Prostate gland (tissue), 2 donors: ENCODE results near the gene SHANK1. TPM values are rescaled to one million over a fixed set of nuclear protein-coding genes. Genes with fewer than 3 reads are reported as not detected.

Source experiments
- DNase-seq: peaks from one replicate; pipeline ENCODE4 v3.0.0-alpha.2; 2019; ENCODE audit warnings: low spot score
- H3K27ac ChIP-seq, 2 donors: fragments of 200-600 bp; sonication (generic); 2 replicates each; pipeline ENCODE4 v1.5.1; 2017 to 2019
- H3K27me3 ChIP-seq: fragments of 200-600 bp; sonication (generic); replicated peaks from 2 replicates; pipeline ENCODE4 v1.5.1; 2019; ENCODE audit not compliant: insufficient read depth
- H3K36me3 ChIP-seq, 2 donors: fragments of 200-600 bp; sonication (generic); 1 replicate in 1 of 2; 2 replicates in 1 of 2; pipeline versions ENCODE4 v1.5.1 to v1.8.1; 2017 to 2019
- H3K4me1 ChIP-seq: fragments of 200-600 bp; sonication (generic); replicated peaks from 2 replicates; pipeline ENCODE4 v1.5.1; 2019
- H3K4me3 ChIP-seq, 2 donors: fragments of 200-600 bp; sonication (generic); 2 replicates each; pipeline ENCODE4 v1.5.1; 2017 to 2019
- H3K9me3 ChIP-seq: fragments of 200-600 bp; sonication (generic); 2 replicates; pipeline ENCODE4 v1.5.1; 2017
- CTCF ChIP-seq, 4 experiments: fragments of 200-600 bp in 2 of 4; fragments of 450-650 bp in 2 of 4; sonication (generic) in 2 of 4; IDR thresholded peaks; 1 replicate in 3 of 4; 2 replicates in 1 of 4; pipeline ENCODE4 v1.5.1; 2016 to 2019; ENCODE audit warnings: antibody characterized with exemption in 4 of 4, mild to moderate bottlenecking in 2 of 4, moderate library complexity in 2 of 4
- POLR2A ChIP-seq: fragments of 450-650 bp; IDR thresholded peaks from one replicate; pipeline ENCODE4 v1.6.1; 2016; ENCODE audit warnings: antibody characterized with exemption, mild to moderate bottlenecking
- POLR2AphosphoS5 ChIP-seq: sonication (generic); formaldehyde crosslinking; IDR thresholded peaks from one replicate; pipeline ENCODE4 v1.6.1; 2017; ENCODE audit warnings: antibody characterized with exemption
- WGBS: methylation state at CpG from one replicate; pipeline ENCODE4 v1.1.5; 2018; 5-methylcytosine and 5-hydroxymethylcytosine counted together
- intact Hi-C: fragments of 100-400 bp; cut with DNase I; formaldehyde crosslinking; loops from one replicate; pipeline ENCODE4 v1.14.2; 2022
- total RNA-seq, 2 donors: library from RNA; depleted of rRNA; stranded (reverse); fragments of >200 nt; gene quantifications; one replicate each; pipeline ENCODE4 v1.1.0, GENCODE V29; 2016

Gene SHANK1
- total RNA-seq, 2 donors from 2014 or later, result 0.91 to 2.3 TPM

GRCh38 chr19:50645107-50645506 is 74.5 kb downstream of the SHANK1 start:
- Histone ChIP-seq H3K36me3 (no peaks in the 10 kb centered on the region), H3K9me3 (no peaks in the 10 kb centered on the region), H3K27me3 (no peaks in the 10 kb centered on the region), H3K4me3 (no peak overlapping the region), H3K4me1 (no peaks in the 10 kb centered on the region), H3K27ac (no peak overlapping the region)
- TF ChIP-seq CTCF (IDR thresholded peaks at IDR 0.05) (no peak), POLR2AphosphoS5 (no peak), POLR2A (no peak)
- DNase-seq, result no peak
- 83% methylated on average over 6 of the region's 6 CpGs for WGBS
- intact Hi-C loops, result no loop called here

- DNase-seq, result no peak
- Histone ChIP-seq H3K4me1 (no peaks in the 10 kb centered on the region), H3K27me3 (no peaks in the 10 kb centered on the region), H3K36me3 (no peaks in the 10 kb centered on the region), H3K27ac (no peak overlapping the region), H3K9me3 (no peaks in the 10 kb centered on the region), H3K4me3 (no peak overlapping the region)
- intact Hi-C loops, result no loop called here
- 44% methylated on average over 1 of the region's 1 CpG for WGBS
- TF ChIP-seq CTCF (IDR thresholded peaks at IDR 0.05), result no peak
- TF ChIP-seq POLR2A, result no peak
- TF ChIP-seq POLR2AphosphoS5, result no peak
Observed at GRCh38 chr19:50644315-50644915, 75.2 kb downstream of the SHANK1 start.

GRCh38 chr19:50640368-50640767 is 79.2 kb downstream of the SHANK1 start:
- H3K27ac ChIP-seq, result no peak overlapping the region
- H3K4me1 ChIP-seq, result peaks cover 4% of the 10 kb centered on the region
- no peak for DNase-seq
- H3K4me3 ChIP-seq, result no peak overlapping the region
- H3K9me3 ChIP-seq, result no peaks in the 10 kb centered on the region
- WGBS, result 73% methylated on average over 2 of the region's 2 CpGs
- intact Hi-C loops, result no loop called here
- TF ChIP-seq POLR2A (no peak), CTCF (IDR thresholded peaks at IDR 0.05) (no peak), POLR2AphosphoS5 (no peak)
- H3K27me3 ChIP-seq, result no peaks in the 10 kb centered on the region
- no peaks in the 10 kb centered on the region for H3K36me3 ChIP-seq

- Histone ChIP-seq H3K9me3 (no peaks in the 10 kb centered on the region), H3K36me3 (no peaks in the 10 kb centered on the region), H3K4me1 (peaks cover 4% of the 10 kb centered on the region), H3K27me3 (no peaks in the 10 kb centered on the region), H3K4me3 (peak within 1 kb of the TSS; percentile 34 to 44), H3K27ac (no peak within 1 kb of the TSS)
- peak; percentile 29 for DNase-seq
- 3% methylated on average over 60 of the region's 76 CpGs for WGBS
- TF ChIP-seq POLR2A (no peak), POLR2AphosphoS5 (peak; percentile 21), CTCF (IDR thresholded peaks at IDR 0.05) (no peak)
- intact Hi-C loops, result no loop called here
Observed at GRCh38 chr19:50639121-50640112, 80.2 kb downstream of the SHANK1 start, which contains the start of gene SYT3. Gene SYT3, minus strand, starts transcription at chr19:50639881. Its CDS starts 2,470 bp downstream, at chr19:50637411.
